Rectal smooth muscle tissue (tissue), 1 donor: ENCODE measurements around the gene FGFRL1.

Experiments used
- H3K27ac ChIP-seq: one replicate; pipeline ENCODE4 v1.7.0; 2013; ENCODE audit warnings: low read depth, low read length, inconsistent platforms
- H3K27me3 ChIP-seq: one replicate; pipeline ENCODE4 v1.7.0; 2013; ENCODE audit warnings: low read length; ENCODE audit not compliant: control insufficient read depth, insufficient read depth
- H3K36me3 ChIP-seq: one replicate; pipeline ENCODE4 v1.7.0; 2013; ENCODE audit warnings: low read length; ENCODE audit not compliant: control insufficient read depth, insufficient read depth
- H3K4me1 ChIP-seq: one replicate; pipeline ENCODE4 v1.7.0; 2013; ENCODE audit warnings: low read length; ENCODE audit not compliant: control insufficient read depth, insufficient read depth
- H3K4me3 ChIP-seq: one replicate; pipeline ENCODE4 v1.7.0; 2013; ENCODE audit warnings: low read length
- H3K9ac ChIP-seq: one replicate; pipeline ENCODE4 v1.7.0; 2013; ENCODE audit warnings: low read length

The FGFRL1 gene

DNA sequence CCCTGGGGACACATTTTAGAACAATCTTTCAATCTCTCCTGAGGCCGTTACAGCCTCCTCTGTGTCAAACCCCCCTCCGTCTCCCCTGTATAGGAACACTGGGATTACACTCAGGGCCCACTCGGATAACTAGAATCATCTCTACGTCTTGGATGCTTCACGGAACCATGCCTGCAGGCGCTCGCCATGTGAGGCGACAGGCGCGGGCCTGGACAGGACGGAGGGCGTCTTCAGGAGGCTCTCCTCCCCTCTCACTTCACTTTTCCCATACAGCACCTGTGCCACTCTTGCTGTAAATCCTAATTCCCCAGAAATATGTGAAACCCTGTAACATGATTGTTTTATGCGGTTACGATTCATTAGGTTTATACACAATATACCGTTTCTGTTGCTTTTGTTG, 28.6 kb upstream of the FGFRL1 start:
- Histone ChIP-seq H3K36me3 (no peaks in the 10 kb centered on the region), H3K4me3 (no peak overlapping the region), H3K4me1 (peaks cover 13% of the 10 kb centered on the region), H3K9ac (no peak overlapping the region), H3K27ac (no peak overlapping the region), H3K27me3 (no peaks in the 10 kb centered on the region)

DNA sequence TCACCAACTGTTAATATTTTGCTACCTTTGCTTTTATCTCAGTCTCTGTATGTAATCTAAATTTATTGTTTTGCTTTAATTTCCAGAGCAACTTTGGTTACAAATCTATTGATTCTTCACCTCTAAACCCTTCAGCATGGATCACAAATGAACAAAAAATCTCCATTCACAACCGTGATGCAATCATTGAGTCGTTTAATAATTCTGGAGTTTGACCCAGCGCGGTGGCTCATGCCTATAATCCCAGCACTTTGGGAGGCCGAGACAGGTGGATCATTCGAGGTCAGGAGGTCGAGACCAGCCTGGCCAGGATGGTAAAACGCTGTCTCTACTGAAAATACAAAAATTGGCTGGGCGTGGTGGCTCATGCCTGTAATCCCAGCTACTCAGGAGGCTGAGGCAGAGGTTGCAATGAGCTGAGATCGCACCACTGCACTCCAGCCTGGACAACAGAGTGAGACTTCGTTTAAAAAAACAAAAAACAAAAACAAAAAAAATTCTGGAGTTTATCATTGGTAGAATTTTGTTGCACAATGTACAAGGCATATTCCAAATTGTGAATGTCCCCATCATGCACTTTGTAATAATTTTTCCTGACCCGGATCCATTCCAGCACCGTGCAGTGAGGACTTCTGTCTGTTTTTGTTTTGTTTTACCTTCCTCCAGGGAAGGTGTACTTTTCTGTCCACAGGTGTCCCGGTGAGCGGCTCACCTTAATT, 26.9 kb upstream of the FGFRL1 start:
- Histone ChIP-seq H3K9ac (no peak overlapping the region), H3K4me3 (peak overlapping the region; percentile 48)

DNA sequence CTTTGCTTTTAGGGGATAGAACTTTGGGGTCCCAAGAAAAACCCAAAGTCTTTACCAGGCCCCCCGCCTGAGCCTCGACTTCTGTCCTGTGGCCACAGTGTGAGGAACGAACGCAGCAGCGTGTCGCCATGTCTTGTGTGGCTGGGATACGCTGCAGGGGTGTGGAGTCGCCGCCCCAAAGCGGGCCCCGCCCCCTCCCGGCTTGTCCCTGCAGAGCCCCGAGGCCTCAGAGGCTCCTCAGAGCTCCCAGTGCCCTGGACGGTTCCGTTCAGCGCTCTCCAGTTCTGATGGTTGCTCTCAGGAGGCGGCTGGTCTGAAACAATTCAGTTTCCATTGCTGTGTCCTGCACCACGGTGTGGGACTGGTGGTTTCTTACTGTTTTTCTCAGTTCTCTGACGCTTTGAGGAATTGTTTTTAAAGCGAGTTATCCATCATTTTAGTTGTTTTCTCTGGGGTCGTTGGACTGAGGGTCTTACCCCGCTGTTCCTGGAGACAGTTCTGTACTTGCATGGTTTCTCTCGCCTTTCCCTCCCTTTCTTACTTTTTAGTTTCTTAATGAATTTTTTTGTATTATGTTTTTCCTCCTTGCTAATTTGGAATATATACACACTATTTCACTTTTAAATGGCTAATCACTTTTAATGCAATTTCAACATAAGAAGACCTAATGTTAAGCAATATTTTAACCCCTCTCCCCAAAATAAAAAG, 26.1 kb upstream of the FGFRL1 start:
- peaks cover 2% of the 10 kb centered on the region for H3K36me3 ChIP-seq
- H3K9ac ChIP-seq: no peak overlapping the region
- no peak overlapping the region for H3K27ac ChIP-seq
- H3K4me3 ChIP-seq: peak overlapping the region; percentile 48
- peaks cover 13% of the 10 kb centered on the region for H3K4me1 ChIP-seq
- H3K27me3 ChIP-seq: no peaks in the 10 kb centered on the region

More for the DNA sequence above, 26.9 kb upstream of the FGFRL1 start:
- Histone ChIP-seq H3K4me1 (peaks cover 13% of the 10 kb centered on the region), H3K27me3 (no peaks in the 10 kb centered on the region), H3K36me3 (no peaks in the 10 kb centered on the region), H3K27ac (no peak overlapping the region)

DNA sequence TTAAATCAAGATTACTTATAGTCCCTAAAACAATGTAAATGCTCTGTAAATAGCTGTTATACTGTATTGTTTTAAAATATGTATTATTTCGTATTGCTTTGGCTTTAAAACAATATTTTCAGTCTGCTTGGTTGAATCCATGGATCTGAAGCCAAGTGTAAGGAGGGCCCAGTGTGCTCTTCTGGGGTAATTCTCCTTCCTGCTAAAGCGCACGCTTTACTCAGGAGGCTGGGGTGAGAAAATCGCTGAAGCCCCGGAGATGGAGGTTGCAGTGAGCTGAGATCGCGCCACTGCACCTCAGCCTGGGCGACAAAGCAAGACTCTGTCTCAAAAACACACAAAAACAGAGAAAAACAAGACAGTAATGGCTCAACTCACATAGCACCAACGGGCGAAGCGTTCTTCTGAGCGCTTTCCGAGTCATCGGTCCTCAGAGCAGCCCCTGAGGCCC, 25.0 kb upstream of the FGFRL1 start:
- Histone ChIP-seq H3K4me1 (peaks cover 13% of the 10 kb centered on the region), H3K9ac (peak overlapping the region; percentile 29), H3K4me3 (peak overlapping the region; percentile 84), H3K27ac (peak overlapping the region; percentile 22), H3K36me3 (peaks cover 5% of the 10 kb centered on the region), H3K27me3 (no peaks in the 10 kb centered on the region)

- Histone ChIP-seq H3K36me3 (peaks cover 5% of the 10 kb centered on the region), H3K27me3 (no peaks in the 10 kb centered on the region), H3K9ac (peak within 1 kb of the TSS; percentile 30), H3K4me1 (peaks cover 13% of the 10 kb centered on the region), H3K27ac (peak within 1 kb of the TSS; percentile 22), H3K4me3 (peak within 1 kb of the TSS; percentile 84)
Observed at GRCh38 chr4:986879-987623, 24.4 kb upstream of the FGFRL1 start, which contains the start of gene IDUA. IDUA (plus strand) TSS chr4:987044; CDS start chr4:987085, 41 bp downstream.

DNA sequence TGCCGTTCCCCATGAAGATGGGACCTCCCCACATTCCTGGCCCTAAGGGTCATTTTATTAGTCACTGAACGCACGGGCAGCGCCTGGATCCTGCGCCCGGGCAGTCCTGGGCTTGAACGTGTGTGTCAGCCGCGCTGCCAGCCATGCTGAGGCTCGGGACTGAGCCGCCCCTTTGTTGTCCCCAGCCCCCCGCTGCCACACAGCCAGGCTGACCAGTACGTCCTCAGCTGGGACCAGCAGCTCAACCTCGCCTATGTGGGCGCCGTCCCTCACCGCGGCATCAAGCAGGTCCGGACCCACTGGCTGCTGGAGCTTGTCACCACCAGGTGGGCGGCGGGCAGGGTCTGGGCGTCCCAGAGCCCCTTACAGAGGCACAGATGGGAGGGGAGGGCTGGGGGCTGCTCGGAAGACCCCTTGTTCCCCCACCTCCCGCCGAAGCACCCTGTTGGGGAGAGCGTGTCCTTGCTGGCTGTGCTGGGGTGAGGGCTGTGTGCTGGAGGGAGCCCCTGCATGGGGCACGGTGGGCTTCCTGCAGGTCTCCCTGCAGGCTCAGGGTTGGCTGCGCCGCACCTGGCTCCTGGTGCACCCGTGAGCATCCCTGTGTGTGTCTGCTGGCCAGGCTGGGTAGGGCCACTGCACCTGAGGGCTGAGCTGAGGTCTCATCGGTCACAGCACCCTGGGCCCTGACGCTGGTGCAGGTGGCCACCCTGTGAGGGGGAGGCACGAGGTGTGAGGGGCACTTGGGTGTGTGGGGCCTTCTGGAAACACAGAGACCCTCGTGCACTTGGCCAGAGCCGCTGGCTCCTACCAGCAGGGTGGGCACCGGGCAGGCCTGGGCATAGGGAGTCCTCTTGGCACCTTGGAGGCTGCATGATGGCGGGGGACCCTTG, 23.6 kb upstream of the FGFRL1 start:
- peak overlapping the region; percentile 30 for H3K9ac ChIP-seq
- peak overlapping the region; percentile 84 for H3K4me3 ChIP-seq
- peaks cover 5% of the 10 kb centered on the region for H3K36me3 ChIP-seq
- no peak overlapping the region for H3K27ac ChIP-seq
- H3K4me1 ChIP-seq: peaks cover 13% of the 10 kb centered on the region
- no peaks in the 10 kb centered on the region for H3K27me3 ChIP-seq

GRCh38 chr4:988726-989721, 22.4 kb upstream of the FGFRL1 start:
- H3K4me1 ChIP-seq: peaks cover 13% of the 10 kb centered on the region
- H3K4me3 ChIP-seq: no peak overlapping the region
- no peak overlapping the region for H3K9ac ChIP-seq
- no peak overlapping the region for H3K27ac ChIP-seq
- H3K27me3 ChIP-seq: no peaks in the 10 kb centered on the region
- H3K36me3 ChIP-seq: peaks cover 5% of the 10 kb centered on the region

- Histone ChIP-seq H3K36me3 (peaks cover 5% of the 10 kb centered on the region), H3K27ac (no peak overlapping the region), H3K27me3 (no peaks in the 10 kb centered on the region), H3K4me1 (peaks cover 12% of the 10 kb centered on the region), H3K4me3 (no peak overlapping the region), H3K9ac (no peak overlapping the region)
Observed at GRCh38 chr4:989722-990471, 21.5 kb upstream of the FGFRL1 start.

DNA sequence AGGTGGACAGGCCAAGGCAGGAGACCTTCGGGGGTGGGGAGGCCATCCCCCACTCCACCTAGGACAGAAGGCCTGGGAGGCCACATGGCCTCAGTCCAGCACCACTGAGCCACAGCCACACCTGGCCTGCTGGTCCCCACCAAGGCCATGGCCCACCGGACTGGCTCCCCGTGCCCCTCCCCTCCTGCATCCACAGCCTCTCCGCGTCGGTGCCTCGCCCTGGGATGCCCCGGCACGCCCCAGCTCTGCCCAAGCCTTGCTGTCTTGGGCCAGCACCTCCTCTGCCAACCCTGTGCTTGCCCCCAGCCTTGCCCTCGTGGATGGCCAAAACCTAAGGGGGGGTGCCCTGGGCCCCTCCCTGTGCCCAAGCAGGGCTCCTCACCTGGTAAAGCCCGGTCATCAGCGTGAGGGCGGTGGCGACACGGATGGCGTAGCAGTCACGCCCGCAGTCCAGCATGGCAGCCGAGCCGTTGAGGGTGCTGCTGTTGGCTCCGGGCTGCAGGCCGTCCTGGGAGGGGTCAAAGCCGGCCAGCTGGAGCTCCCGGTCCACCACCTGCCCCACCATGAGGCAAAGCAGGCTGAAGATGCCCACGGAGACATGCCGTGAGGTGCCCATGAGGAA, 20.6 kb upstream of the FGFRL1 start:
- Histone ChIP-seq H3K4me3 (no peak overlapping the region), H3K27me3 (no peaks in the 10 kb centered on the region), H3K4me1 (peaks cover 9% of the 10 kb centered on the region), H3K36me3 (peaks cover 5% of the 10 kb centered on the region), H3K27ac (no peak overlapping the region), H3K9ac (no peak overlapping the region)
